ENCODE data around the gene BDNF.

DNA sequence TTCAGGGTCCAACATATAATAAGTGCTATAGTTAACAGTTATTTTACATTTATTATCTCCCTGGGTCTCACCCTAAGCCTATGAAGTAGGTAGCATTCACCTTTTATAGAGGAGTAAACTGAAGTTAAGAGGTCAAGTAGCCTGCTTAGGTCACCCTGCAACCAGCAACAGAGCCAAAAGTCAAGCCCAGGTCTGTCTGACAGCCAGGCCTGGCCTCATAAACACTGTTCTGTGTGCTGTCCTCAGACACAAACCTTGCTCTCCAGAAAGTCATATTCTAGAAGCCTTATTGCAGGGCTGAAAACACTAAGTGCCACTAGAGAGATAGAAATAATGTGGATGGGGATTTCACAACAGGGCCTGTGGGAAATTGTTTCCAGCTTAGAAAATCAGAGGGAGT is 59.3 kb downstream of the BDNF start:
- TF ChIP-seq CTCF (IDR thresholded peaks at IDR 0.05): no peak
- no peak for TF ChIP-seq SIN3A (IDR thresholded peaks at IDR 0.05; ENCODE audit: borderline replicate concordance, insufficient read depth, low read depth, low read length)

All from Panc1 (cell line).